HepG2 (cell line): ENCODE data around the gene SESN2. TPM values are rescaled to one million over a fixed set of nuclear protein-coding genes. Genes with fewer than 3 reads are reported as not detected.

Experiments
- GTF3A ChIP-seq: sonication (generic); formaldehyde crosslinking; conservative IDR thresholded peaks from 2 replicates; pipeline ENCODE4 v1.4.0; 2020; ENCODE audit warnings: mild to moderate bottlenecking, missing genetic modification reagents
- HNRNPLL ChIP-seq: fragments of 200-400 bp; formaldehyde crosslinking; IDR thresholded peaks from 2 replicates; pipeline ENCODE4 v1.6.1; 2017; ENCODE audit warnings: mild to moderate bottlenecking, low read depth, low read length; ENCODE audit not compliant: poor library complexity, severe bottlenecking
- NR2C2 ChIP-seq: sonication (generic); formaldehyde crosslinking; IDR thresholded peaks from 2 replicates; pipeline ENCODE4 v1.4.0; 2020; ENCODE audit warnings: missing genetic modification reagents, mild to moderate bottlenecking, moderate library complexity, borderline replicate concordance
- SATB2 ChIP-seq: sonication (generic); formaldehyde crosslinking; IDR thresholded peaks from 2 replicates; pipeline ENCODE4 v1.5.0; 2020; ENCODE audit warnings: missing genetic modification reagents
- ZNF205 ChIP-seq: IDR thresholded peaks from 2 replicates; pipeline ENCODE4 v1.6.1; 2018; ENCODE audit warnings: missing biosample characterization, missing genetic modification reagents
- ZNF3 ChIP-seq: IDR thresholded peaks from 2 replicates; pipeline ENCODE4 v1.7.0; 2017; ENCODE audit warnings: inconsistent platforms
- ZNF605 ChIP-seq: sonication (generic); formaldehyde crosslinking; IDR thresholded peaks from 2 replicates; pipeline ENCODE4 v1.8.0; 2022; ENCODE audit warnings: mild to moderate bottlenecking, missing genetic modification reagents
- ZNF891 ChIP-seq: sonication (generic); formaldehyde crosslinking; IDR thresholded peaks from 2 replicates; pipeline ENCODE4 v1.5.0; 2020; ENCODE audit warnings: mild to moderate bottlenecking, missing genetic modification reagents
- polyA plus RNA-seq, 8 experiments: library from polyadenylated mRNA; depleted of rRNA in 3 of 8; stranded (reverse) in 7 of 8; unstranded in 1 of 8; fragments of >200 nt; fragmentation: Illumina TruSeq in 4 of 8; extraction: Trizol in 4 of 8; gene quantifications; 2 replicates each; pipeline versions ENCODE4 v1.2.1 to v1.2.3, GENCODE V29; 2011 to 2016; ENCODE audit warnings: low read depth in 4 of 8, missing spikeins in 1 of 8, mixed read lengths in 1 of 8; ENCODE audit not compliant: insufficient read depth in 1 of 8
- total RNA-seq, 5 experiments: library from RNA; depleted of rRNA; stranded (reverse); fragments of >200 nt; fragmentation: Illumina TruSeq; extraction: Trizol; gene quantifications; 2 replicates each; pipeline ENCODE4 v1.2.3, GENCODE V29; 2016; ENCODE audit warnings: low read depth in 1 of 5
- TF ChIP-seq, protein P1 (sequence below): sonication (generic); formaldehyde crosslinking; IDR thresholded peaks from 2 replicates; pipeline ENCODE4 v1.4.0; 2020; ENCODE audit warnings: missing genetic modification reagents
- TF ChIP-seq, protein P2 (sequence below): sonication (generic); formaldehyde crosslinking; IDR thresholded peaks from 2 replicates; pipeline ENCODE4 v1.9.0; 2021; ENCODE audit warnings: missing genetic modification reagents, borderline replicate concordance
- TF ChIP-seq, protein P3 (sequence below): sonication (generic); formaldehyde crosslinking; IDR thresholded peaks from 2 replicates; pipeline ENCODE4 v1.5.1; 2020; ENCODE audit warnings: mild to moderate bottlenecking, moderate library complexity, missing genetic modification reagents

SESN2 gene
- total and polyA plus RNA-seq, 2 of the 13 experiments (the other 11 are each of a cell fraction or from before 2014, with no cell fraction given), result 13.2 to 19.1 TPM

DNA sequence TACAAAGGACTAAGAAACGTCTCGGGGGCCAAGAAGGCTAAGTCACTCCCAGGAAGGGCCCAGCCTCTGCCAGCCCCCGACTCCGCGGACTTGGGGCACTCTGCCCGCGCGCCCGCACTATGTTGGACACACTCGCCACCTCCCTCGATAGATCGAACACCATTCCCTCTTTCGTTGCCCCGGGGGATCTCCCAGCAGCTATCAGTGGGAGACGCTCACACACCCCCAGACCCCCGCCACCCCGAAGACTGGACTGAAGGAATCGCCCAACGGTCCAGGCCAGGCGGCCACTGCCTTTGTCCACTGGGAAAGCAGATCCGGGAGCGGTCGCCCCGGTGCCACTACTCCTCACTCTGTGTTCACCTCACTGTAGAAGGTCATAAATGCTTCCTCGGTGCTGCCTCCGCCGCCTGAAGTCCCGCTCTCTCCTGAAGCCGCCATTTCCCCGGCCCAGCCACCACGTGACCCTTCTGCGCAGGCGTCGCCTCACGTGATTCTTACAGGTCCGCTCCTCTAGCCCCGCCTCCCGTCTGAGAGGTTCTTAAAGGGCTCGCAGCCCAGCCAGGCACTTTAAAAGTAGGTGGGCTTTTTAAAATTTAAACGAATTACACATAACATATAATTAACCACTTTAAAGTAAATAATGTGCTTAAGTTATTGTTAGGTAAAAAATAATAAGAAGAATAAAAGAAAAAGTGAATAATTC, 26.6 kb upstream of the SESN2 start, which contains the start of gene DNAJC8 (continued):
- TF ChIP-seq, protein P1, sequence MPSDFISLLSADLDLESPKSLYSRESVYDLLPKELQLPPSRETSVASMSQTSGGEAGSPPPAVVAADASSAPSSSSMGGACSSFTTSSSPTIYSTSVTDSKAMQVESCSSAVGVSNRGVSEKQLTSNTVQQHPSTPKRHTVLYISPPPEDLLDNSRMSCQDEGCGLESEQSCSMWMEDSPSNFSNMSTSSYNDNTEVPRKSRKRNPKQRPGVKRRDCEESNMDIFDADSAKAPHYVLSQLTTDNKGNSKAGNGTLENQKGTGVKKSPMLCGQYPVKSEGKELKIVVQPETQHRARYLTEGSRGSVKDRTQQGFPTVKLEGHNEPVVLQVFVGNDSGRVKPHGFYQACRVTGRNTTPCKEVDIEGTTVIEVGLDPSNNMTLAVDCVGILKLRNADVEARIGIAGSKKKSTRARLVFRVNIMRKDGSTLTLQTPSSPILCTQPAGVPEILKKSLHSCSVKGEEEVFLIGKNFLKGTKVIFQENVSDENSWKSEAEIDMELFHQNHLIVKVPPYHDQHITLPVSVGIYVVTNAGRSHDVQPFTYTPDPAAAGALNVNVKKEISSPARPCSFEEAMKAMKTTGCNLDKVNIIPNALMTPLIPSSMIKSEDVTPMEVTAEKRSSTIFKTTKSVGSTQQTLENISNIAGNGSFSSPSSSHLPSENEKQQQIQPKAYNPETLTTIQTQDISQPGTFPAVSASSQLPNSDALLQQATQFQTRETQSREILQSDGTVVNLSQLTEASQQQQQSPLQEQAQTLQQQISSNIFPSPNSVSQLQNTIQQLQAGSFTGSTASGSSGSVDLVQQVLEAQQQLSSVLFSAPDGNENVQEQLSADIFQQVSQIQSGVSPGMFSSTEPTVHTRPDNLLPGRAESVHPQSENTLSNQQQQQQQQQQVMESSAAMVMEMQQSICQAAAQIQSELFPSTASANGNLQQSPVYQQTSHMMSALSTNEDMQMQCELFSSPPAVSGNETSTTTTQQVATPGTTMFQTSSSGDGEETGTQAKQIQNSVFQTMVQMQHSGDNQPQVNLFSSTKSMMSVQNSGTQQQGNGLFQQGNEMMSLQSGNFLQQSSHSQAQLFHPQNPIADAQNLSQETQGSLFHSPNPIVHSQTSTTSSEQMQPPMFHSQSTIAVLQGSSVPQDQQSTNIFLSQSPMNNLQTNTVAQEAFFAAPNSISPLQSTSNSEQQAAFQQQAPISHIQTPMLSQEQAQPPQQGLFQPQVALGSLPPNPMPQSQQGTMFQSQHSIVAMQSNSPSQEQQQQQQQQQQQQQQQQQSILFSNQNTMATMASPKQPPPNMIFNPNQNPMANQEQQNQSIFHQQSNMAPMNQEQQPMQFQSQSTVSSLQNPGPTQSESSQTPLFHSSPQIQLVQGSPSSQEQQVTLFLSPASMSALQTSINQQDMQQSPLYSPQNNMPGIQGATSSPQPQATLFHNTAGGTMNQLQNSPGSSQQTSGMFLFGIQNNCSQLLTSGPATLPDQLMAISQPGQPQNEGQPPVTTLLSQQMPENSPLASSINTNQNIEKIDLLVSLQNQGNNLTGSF, result no peak
- TF ChIP-seq GTF3A (CRISPR knock-in tag) (no peak), ZNF605 (CRISPR knock-in tag) (no peak; the same call in 1 of the 2 replicates), ZNF891 (CRISPR knock-in tag) (peak; percentile 56; the same call in 1 of the 2 replicates), ZNF205 (CRISPR knock-in tag) (no peak), ZNF3 (CRISPR knock-in tag) (0 out of 2 replicates have a peak, but pooled peaks have one; percentile 15), HNRNPLL (no peak), SATB2 (no peak), NR2C2 (CRISPR knock-in tag) (no peak; the same call in 1 of the 2 replicates)
- TF ChIP-seq, protein P2, sequence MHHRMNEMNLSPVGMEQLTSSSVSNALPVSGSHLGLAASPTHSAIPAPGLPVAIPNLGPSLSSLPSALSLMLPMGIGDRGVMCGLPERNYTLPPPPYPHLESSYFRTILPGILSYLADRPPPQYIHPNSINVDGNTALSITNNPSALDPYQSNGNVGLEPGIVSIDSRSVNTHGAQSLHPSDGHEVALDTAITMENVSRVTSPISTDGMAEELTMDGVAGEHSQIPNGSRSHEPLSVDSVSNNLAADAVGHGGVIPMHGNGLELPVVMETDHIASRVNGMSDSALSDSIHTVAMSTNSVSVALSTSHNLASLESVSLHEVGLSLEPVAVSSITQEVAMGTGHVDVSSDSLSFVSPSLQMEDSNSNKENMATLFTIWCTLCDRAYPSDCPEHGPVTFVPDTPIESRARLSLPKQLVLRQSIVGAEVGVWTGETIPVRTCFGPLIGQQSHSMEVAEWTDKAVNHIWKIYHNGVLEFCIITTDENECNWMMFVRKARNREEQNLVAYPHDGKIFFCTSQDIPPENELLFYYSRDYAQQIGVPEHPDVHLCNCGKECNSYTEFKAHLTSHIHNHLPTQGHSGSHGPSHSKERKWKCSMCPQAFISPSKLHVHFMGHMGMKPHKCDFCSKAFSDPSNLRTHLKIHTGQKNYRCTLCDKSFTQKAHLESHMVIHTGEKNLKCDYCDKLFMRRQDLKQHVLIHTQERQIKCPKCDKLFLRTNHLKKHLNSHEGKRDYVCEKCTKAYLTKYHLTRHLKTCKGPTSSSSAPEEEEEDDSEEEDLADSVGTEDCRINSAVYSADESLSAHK, result no peak
- TF ChIP-seq, protein P3, sequence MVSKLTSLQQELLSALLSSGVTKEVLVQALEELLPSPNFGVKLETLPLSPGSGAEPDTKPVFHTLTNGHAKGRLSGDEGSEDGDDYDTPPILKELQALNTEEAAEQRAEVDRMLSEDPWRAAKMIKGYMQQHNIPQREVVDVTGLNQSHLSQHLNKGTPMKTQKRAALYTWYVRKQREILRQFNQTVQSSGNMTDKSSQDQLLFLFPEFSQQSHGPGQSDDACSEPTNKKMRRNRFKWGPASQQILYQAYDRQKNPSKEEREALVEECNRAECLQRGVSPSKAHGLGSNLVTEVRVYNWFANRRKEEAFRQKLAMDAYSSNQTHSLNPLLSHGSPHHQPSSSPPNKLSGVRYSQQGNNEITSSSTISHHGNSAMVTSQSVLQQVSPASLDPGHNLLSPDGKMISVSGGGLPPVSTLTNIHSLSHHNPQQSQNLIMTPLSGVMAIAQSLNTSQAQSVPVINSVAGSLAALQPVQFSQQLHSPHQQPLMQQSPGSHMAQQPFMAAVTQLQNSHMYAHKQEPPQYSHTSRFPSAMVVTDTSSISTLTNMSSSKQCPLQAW (CRISPR knock-in tag), result peak; percentile 47; the same call in 1 of the 2 replicates
